ENCODE measurements around the gene ANKS3.
"Not testable (repeated sequence)": the region's sequence is repeated elsewhere in the genome, so short reads cannot be mapped to it uniquely, and the experiment has no call there.

The ANKS3 gene

DNA sequence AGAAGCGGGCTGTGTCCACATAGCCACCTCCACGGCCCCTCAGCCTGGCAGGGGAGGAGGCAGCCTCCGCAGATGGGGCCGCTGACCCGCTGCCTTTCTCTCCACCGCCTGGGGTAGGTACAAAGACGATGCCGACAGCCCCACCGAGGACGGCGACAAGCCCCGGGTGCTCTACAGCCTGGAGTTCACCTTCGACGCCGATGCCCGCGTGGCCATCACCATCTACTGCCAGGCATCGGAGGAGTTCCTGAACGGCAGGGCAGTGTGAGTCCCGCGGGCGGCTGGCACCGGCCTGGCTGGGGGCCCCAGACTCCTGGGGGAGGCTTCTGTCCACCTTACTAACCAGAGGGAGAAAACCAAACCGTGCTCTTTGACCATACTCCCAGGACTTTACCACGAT, 81.5 kb downstream of the ANKS3 start:
- H3K36me3 Mint-ChIP-seq (ENCODE audit: insufficient read depth): peaks cover 45% of the 10 kb centered on the region
- ATAC-seq (replicated peaks) (no peak), DNase-seq (no peak)
- peak overlapping the region in 1 of 2 donors; percentile 54 for H3K27ac Mint-ChIP-seq
- H3K9me3 Mint-ChIP-seq: no peaks in the 10 kb centered on the region
- H3K27me3 Mint-ChIP-seq: no peaks in the 10 kb centered on the region
- peaks cover 13 to 14% of the 10 kb centered on the region in 2 donors for H3K4me1 Mint-ChIP-seq (ENCODE audit: low read depth in 2 of 2)
- no peak overlapping the region for H3K4me3 Mint-ChIP-seq

DNA sequence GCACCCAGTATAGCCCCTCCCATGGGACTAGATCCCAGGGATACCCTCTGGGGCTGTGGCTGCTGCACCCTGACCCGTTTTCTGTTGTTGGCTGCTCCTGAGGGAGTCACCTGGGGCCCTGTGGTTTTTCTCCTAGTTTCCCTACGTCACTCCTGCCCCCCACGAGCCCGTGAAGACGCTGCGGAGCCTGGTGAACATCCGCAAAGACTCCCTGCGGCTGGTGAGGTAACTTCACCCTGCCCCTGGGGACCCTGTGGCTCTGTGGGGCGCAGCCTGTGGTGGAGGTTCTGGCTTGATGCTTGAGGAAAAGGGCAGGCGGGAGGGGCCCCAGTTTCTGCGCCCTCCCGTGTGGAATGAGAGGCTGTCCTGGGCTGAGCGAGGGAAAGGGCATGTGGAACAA, 82.2 kb downstream of the ANKS3 start:
- Mint-ChIP-seq H3K4me1 (ENCODE audit: low read depth in 2 of 2) (peaks cover 13 to 14% of the 10 kb centered on the region in 2 donors), H3K27me3 (no peaks in the 10 kb centered on the region), H3K9me3 (no peaks in the 10 kb centered on the region), H3K36me3 (ENCODE audit: insufficient read depth) (peaks cover 40% of the 10 kb centered on the region), H3K27ac (no peak overlapping the region), H3K4me3 (no peak overlapping the region)
- no peak for DNase-seq
- ATAC-seq (replicated peaks): no peak

DNA sequence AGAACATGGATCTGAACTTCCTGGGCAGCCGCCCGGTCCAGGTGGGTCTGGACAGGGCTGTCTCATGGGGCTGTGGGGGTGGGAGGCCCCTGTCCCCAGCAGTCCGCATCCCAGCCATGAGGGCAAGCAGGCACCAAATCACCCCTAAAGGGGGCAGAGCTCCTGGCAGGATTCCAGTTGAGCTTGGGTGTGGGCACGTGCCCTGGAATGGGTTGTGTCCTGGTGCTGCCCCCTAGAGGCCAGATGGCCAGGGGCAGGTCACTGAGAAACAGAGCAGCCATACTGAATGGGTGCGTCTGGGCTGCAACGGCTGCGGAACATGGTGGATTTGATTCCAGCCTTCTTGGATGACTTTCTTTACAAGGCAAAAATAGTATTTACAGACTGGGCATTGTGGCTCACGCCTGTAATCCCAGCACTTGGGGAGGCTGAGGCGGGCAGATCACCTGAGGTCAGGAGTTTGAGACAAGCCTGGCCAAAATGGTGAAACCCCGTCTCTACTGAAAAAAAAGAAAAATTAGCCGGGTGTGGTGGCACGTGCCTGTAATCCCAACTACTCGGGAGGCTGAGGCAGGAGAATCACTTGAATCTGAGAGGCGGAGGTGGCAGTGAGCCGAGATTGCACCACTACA, 83.5 kb downstream of the ANKS3 start:
- H3K9me3 Mint-ChIP-seq, H3K4me3 Mint-ChIP-seq: not testable (repeated sequence)
- peaks cover 15% of the 10 kb centered on the region in 2 donors for H3K4me1 Mint-ChIP-seq (ENCODE audit: low read depth in 2 of 2)

DNA sequence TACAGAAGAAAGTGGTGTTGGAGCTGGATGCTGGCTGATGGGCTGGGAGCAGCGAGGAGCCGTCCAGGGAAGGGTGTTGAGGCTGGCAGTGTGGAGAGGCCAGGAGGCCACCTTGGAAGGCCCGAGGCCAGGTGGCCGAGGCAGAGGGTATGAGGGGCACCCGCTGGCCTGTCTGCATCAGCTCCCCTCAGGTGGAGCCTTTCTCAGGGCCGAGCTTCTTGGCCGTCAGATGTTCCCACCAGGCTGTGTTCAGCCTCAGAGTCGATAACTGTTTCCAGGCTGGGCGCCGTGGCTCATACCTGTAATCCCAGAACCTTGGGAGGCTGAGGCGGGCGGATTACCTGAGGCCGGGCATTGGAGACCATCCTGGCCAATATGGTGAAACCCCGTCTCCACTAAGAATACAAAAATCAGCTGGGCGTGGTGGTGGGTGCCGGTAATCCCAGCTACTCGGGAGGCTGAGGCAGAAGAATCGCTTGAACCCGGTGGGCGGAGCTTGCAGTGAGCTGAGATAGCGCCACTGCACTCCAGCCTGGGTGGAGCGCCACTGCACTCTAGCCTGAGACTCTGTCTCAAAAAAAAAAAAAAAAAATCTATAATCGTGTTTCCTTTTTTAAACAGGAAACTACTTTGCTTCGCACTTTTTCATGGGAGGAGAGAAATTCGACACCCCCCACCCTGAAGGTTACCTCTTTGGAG, 84.2 kb downstream of the ANKS3 start:
- DNase-seq (no peak), ATAC-seq (replicated peaks) (peak; percentile 31)
- H3K4me1 Mint-ChIP-seq (ENCODE audit: low read depth in 2 of 2): peaks cover 18% of the 10 kb centered on the region in 2 donors
- peaks cover 37% of the 10 kb centered on the region for H3K36me3 Mint-ChIP-seq (ENCODE audit: insufficient read depth)
- H3K4me3 Mint-ChIP-seq: no peak overlapping the region
- H3K9me3 Mint-ChIP-seq: no peaks in the 10 kb centered on the region
- peak overlapping the region; percentile 77 to 84 for H3K27ac Mint-ChIP-seq
- H3K27me3 Mint-ChIP-seq: no peaks in the 10 kb centered on the region

More for the DNA sequence above, 83.5 kb downstream of the ANKS3 start:
- ATAC-seq (replicated peaks) (peak; percentile 87), DNase-seq (peak; percentile 69 to 77 (median 75))
- H3K27me3 Mint-ChIP-seq: not testable (repeated sequence)
- Mint-ChIP-seq H3K36me3 (ENCODE audit: insufficient read depth) (peaks cover 40% of the 10 kb centered on the region), H3K27ac (peak overlapping the region; percentile 72 to 84)

DNA sequence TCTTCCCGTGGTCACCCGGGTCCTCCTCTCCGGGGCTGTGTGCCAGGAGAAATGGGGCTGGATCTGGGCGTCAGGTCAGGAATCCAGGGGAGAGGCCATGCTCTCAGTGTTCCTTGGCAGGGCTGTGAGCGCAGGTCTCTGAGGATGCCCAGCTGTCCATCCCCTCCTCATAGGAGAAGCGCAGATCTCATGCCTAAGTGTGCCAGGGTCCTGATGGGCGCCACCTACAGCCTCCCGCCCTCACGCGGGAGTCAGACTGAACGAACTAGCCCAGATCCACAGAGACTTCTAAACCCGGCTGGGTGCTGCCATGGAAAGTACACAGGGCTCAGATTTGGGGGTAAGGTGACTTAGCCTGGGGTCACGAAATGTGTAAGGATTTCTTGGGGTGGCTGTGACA, 85.2 kb downstream of the ANKS3 start:
- Mint-ChIP-seq H3K27ac (peak overlapping the region; percentile 12 to 77), H3K27me3 (no peaks in the 10 kb centered on the region), H3K4me1 (ENCODE audit: low read depth in 2 of 2) (peaks cover 18% of the 10 kb centered on the region in 2 donors), H3K4me3 (no peak overlapping the region), H3K9me3 (no peaks in the 10 kb centered on the region), H3K36me3 (ENCODE audit: insufficient read depth) (peaks cover 37% of the 10 kb centered on the region)
- ATAC-seq (replicated peaks): no peak
- DNase-seq: no peak

DNA sequence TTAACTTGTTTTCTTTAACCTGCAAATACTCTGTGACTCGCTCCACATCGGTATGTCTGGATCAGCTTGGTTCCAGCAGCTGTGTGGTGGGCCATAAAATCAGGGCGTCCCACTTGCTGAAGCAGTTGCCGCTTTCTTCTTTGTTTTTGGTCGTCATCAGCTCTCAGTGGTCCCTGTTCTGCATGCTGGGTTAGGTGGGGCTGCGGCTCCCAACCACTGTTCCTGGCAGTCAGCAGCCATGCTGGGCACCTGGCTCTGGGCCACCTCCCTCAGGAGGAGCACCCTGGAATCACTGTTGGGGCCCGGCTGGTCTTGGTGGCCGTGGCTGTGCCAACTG, 86.5 kb downstream of the ANKS3 start:
- no peaks in the 10 kb centered on the region for H3K27me3 Mint-ChIP-seq
- peak overlapping the region in 1 of 2 donors; percentile 76 for H3K27ac Mint-ChIP-seq
- DNase-seq: no peak
- H3K4me1 Mint-ChIP-seq (ENCODE audit: low read depth in 2 of 2): peaks cover 18% of the 10 kb centered on the region in 2 donors
- ATAC-seq (replicated peaks): no peak
- no peak overlapping the region for H3K4me3 Mint-ChIP-seq
- H3K9me3 Mint-ChIP-seq: no peaks in the 10 kb centered on the region
- H3K36me3 Mint-ChIP-seq (ENCODE audit: insufficient read depth): peaks cover 30% of the 10 kb centered on the region

DNA sequence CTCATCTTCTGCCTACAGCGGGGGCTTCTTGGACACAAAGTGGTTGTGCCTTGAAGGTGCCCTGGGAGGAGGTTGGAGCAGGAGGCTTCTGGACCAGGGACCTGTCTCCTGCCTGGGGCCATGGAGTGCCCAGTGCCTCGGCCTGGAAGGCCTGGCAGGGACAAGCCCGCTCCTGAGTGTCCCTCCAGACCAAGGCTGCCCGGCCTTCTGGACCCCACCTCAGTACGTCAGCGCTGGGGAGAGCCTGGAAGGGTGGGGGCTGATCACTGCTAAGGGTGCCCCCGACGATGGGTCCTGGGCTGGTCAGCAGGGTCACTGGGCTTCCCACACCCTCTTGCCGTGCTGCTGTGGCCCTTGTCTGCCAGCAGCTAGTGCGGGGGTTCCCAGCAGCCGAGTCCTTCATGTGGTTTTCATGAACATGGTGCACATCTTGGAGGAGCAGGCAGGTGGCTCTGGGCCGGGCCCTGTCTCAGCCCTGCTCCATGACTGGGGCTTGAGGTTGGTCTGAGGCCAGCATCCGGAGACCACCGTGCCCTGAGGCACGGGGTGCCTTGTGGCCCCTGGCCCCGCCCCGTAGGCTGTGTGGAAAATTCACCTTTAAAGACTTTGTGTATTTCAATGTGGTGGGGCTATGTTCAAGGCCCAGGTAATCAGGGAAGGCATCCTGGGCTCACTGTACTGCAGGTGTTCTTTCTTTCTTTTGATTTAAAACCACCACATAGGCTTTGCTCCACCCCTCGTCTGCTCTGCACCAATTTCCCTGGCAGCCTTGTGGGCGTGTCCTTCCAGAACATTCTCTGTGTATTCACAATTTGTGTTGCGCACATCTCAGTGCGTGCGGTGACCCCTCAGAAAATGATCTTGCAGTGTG, 87.1 kb downstream of the ANKS3 start:
- H3K9me3 Mint-ChIP-seq: no peaks in the 10 kb centered on the region
- peaks cover 18% of the 10 kb centered on the region in 2 donors for H3K4me1 Mint-ChIP-seq (ENCODE audit: low read depth in 2 of 2)
- DNase-seq (no peak), ATAC-seq (replicated peaks) (peak; percentile 13)
- peak overlapping the region in 1 of 2 donors; percentile 76 for H3K27ac Mint-ChIP-seq
- H3K36me3 Mint-ChIP-seq (ENCODE audit: insufficient read depth): peaks cover 30% of the 10 kb centered on the region
- no peak overlapping the region for H3K4me3 Mint-ChIP-seq
- no peaks in the 10 kb centered on the region for H3K27me3 Mint-ChIP-seq
